ENCODE results near the gene CPNE2.

DNA sequence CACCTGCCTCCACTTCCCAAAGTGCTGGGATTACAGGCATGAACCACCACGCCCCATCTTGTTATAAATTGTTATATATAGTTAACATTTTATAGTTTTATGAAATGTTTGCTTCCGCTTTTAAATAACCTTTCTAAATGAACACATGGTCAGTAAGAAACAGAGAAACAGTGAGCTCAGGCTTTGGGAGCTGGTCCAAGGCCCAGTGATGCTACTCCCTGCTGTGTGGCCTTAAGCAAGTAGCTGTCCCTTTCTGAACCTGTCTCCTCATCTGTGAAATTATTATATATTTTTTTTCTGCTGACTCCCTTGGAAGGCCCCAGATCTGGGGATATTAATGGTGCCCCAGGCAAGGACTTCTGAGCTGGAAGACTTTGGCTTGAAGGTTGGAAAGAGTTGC, 19.0 kb downstream of the CPNE2 start:
- no peak for TF ChIP-seq ELK1 (IDR thresholded peaks at IDR 0.05; ENCODE audit: low read depth, low read length)
- TF ChIP-seq SKIL (IDR thresholded peaks at IDR 0.05; ENCODE audit: low read depth, poor library complexity, severe bottlenecking), result no peak
- TF ChIP-seq YY1 (IDR thresholded peaks at IDR 0.05; ENCODE audit: low read depth, low read length), result no peak
- TF ChIP-seq CREB1 (IDR thresholded peaks at IDR 0.05; ENCODE audit: low read depth), result no peak
- TF ChIP-seq SMC3 (IDR thresholded peaks at IDR 0.05; ENCODE audit: borderline replicate concordance, low read length), result no peak
- no peak for TF ChIP-seq CTCF (IDR thresholded peaks at IDR 0.05 in 2 of 3, conservative IDR thresholded peaks at IDR 0.05 in 1 of 3; ENCODE audit: control insufficient read depth in 2 of 3, extremely low read depth in 1 of 3, insufficient read depth in 1 of 3, low read depth in 3 of 3, low read length in 3 of 3)
- TF ChIP-seq, protein P1, sequence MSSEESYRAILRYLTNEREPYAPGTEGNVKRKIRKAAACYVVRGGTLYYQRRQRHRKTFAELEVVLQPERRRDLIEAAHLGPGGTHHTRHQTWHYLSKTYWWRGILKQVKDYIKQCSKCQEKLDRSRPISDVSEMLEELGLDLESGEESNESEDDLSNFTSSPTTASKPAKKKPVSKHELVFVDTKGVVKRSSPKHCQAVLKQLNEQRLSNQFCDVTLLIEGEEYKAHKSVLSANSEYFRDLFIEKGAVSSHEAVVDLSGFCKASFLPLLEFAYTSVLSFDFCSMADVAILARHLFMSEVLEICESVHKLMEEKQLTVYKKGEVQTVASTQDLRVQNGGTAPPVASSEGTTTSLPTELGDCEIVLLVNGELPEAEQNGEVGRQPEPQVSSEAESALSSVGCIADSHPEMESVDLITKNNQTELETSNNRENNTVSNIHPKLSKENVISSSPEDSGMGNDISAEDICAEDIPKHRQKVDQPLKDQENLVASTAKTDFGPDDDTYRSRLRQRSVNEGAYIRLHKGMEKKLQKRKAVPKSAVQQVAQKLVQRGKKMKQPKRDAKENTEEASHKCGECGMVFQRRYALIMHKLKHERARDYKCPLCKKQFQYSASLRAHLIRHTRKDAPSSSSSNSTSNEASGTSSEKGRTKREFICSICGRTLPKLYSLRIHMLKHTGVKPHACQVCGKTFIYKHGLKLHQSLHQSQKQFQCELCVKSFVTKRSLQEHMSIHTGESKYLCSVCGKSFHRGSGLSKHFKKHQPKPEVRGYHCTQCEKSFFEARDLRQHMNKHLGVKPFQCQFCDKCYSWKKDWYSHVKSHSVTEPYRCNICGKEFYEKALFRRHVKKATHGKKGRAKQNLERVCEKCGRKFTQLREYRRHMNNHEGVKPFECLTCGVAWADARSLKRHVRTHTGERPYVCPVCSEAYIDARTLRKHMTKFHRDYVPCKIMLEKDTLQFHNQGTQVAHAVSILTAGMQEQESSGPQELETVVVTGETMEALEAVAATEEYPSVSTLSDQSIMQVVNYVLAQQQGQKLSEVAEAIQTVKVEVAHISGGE (CRISPR knock-in tag; IDR thresholded peaks at IDR 0.05), result no peak
- no peak for TF ChIP-seq MTA3 (IDR thresholded peaks at IDR 0.05; ENCODE audit: borderline replicate concordance, low read length)
- no peak for TF ChIP-seq CBX5 (IDR thresholded peaks at IDR 0.05; ENCODE audit: low read depth)
- TF ChIP-seq, protein P2, sequence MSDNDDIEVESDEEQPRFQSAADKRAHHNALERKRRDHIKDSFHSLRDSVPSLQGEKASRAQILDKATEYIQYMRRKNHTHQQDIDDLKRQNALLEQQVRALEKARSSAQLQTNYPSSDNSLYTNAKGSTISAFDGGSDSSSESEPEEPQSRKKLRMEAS (IDR thresholded peaks at IDR 0.05; ENCODE audit: low read depth, low read length), result no peak
- TF ChIP-seq EP300 (IDR thresholded peaks at IDR 0.05; ENCODE audit: borderline replicate concordance in 1 of 2, control insufficient read depth in 1 of 2, low read depth in 2 of 2, low read length in 2 of 2), result no peak
